GM19351 (cell line): ENCODE data around the gene BMP6.
A peak's percentile ranks its signal among the peaks of the same experiment; 100 is the strongest.

Source experiments
- ATAC-seq: cut with Tn5 transposase; IDR thresholded peaks from one replicate; pipeline ENCODE4 v1.9.1; 2021; ENCODE audit warnings: mild to moderate bottlenecking, moderate library complexity; ENCODE audit not compliant: unreplicated experiment

The BMP6 gene

GRCh38 chr6:7901056-7901455, 175.2 kb downstream of the BMP6 start:
- ATAC-seq: peak; percentile 6

GRCh38 chr6:7901780-7902179, 175.9 kb downstream of the BMP6 start:
- no peak for ATAC-seq

GRCh38 chr6:7902221-7902620, 176.3 kb downstream of the BMP6 start:
- ATAC-seq: no peak

- ATAC-seq: no peak
Measured at GRCh38 chr6:7902867-7903266, 177.0 kb downstream of the BMP6 start.

- no peak for ATAC-seq
Measured at GRCh38 chr6:7903673-7904072, 177.8 kb downstream of the BMP6 start.

- no peak for ATAC-seq
Measured at GRCh38 chr6:7904654-7905319, 178.9 kb downstream of the BMP6 start.

- no peak for ATAC-seq
Measured at GRCh38 chr6:7905416-7905815, 179.5 kb downstream of the BMP6 start.

GRCh38 chr6:7906741-7907140, 180.8 kb downstream of the BMP6 start:
- no peak for ATAC-seq

GRCh38 chr6:7907159-7907558, 181.3 kb downstream of the BMP6 start:
- ATAC-seq: no peak

GRCh38 chr6:7909323-7910276, 183.7 kb downstream of the BMP6 start:
- ATAC-seq: peak; percentile 34

- ATAC-seq: peak; percentile 16
Measured at GRCh38 chr6:7910298-7910653, 184.4 kb downstream of the BMP6 start.

- peak; percentile 64 for ATAC-seq
Measured at GRCh38 chr6:7910654-7911344, 184.9 kb downstream of the BMP6 start, which contains the start of gene TXNDC5. Gene TXNDC5, minus strand, starts transcription at chr6:7910788. Its CDS starts 12 bp downstream, at chr6:7910776.

GRCh38 chr6:7911345-7911725, 185.4 kb downstream of the BMP6 start:
- ATAC-seq: no peak

GRCh38 chr6:7912024-7912423, 186.1 kb downstream of the BMP6 start:
- ATAC-seq: no peak

- ATAC-seq: no peak
Measured at GRCh38 chr6:7912736-7913517, 187.0 kb downstream of the BMP6 start.

- ATAC-seq: no peak
Measured at GRCh38 chr6:7914311-7914710, 188.4 kb downstream of the BMP6 start.

GRCh38 chr6:7914991-7915789, 189.3 kb downstream of the BMP6 start:
- ATAC-seq: no peak

- ATAC-seq: peak; percentile 88
Measured at GRCh38 chr6:7916959-7917358, 191.1 kb downstream of the BMP6 start.

GRCh38 chr6:7917729-7918128, 191.8 kb downstream of the BMP6 start:
- no peak for ATAC-seq

GRCh38 chr6:7918403-7918802, 192.5 kb downstream of the BMP6 start:
- no peak for ATAC-seq
